SJSA1 (cell line): Measurements from ENCODE around the gene PPP2R2B. TPM values are rescaled to one million over a fixed set of nuclear protein-coding genes. Genes with fewer than 3 reads are reported as not detected.

Experiments
- DNase-seq, 2 experiments: peaks; one replicate each; pipeline ENCODE4 v3.0.0-alpha.2; 2015 to 2020; ENCODE audit warnings: low spot score in 2 of 2, low read depth in 1 of 2
- H3K27ac ChIP-seq: fragments of 250-450 bp; sonication (Bioruptor Pico); 2 replicates; pipeline ENCODE4 v1.5.1; 2020; ENCODE audit warnings: mild to moderate bottlenecking, moderate library complexity
- H3K27me3 ChIP-seq: fragments of 250-450 bp; sonication (Bioruptor Pico); replicated peaks from 2 replicates; pipeline ENCODE4 v1.5.1; 2020; ENCODE audit warnings: mild to moderate bottlenecking, moderate library complexity
- H3K36me3 ChIP-seq: fragments of 250-450 bp; sonication (Bioruptor Pico); 2 replicates; pipeline ENCODE4 v1.5.1; 2020; ENCODE audit warnings: mild to moderate bottlenecking
- H3K4me1 ChIP-seq: fragments of 250-450 bp; sonication (Bioruptor Pico); replicated peaks from 2 replicates; pipeline ENCODE4 v1.6.1; 2021; ENCODE audit warnings: mild to moderate bottlenecking
- H3K4me3 ChIP-seq: fragments of 250-450 bp; sonication (Bioruptor Pico); 2 replicates; pipeline ENCODE4 v1.5.1; 2020; ENCODE audit warnings: mild to moderate bottlenecking
- H3K9me3 ChIP-seq: fragments of 250-450 bp; sonication (Bioruptor Pico); replicated peaks from 2 replicates; pipeline ENCODE4 v1.5.1; 2020; ENCODE audit warnings: mild to moderate bottlenecking
- total RNA-seq: library from RNA; depleted of rRNA; stranded (reverse); fragments of >200 nt; shearing (Covaris generic); gene quantifications from 2 replicates; pipeline ENCODE4 v1.2.3, GENCODE V29; 2014

PPP2R2B gene
- total RNA-seq, 1 experiment from 2014 or later: 0.13 TPM

- no peak for DNase-seq
- peaks cover 22% of the 10 kb centered on the region for H3K27me3 ChIP-seq
- H3K4me1 ChIP-seq: no peaks in the 10 kb centered on the region
- no peak overlapping the region for H3K4me3 ChIP-seq
- no peaks in the 10 kb centered on the region for H3K9me3 ChIP-seq
- no peaks in the 10 kb centered on the region for H3K36me3 ChIP-seq
- H3K27ac ChIP-seq: no peak overlapping the region
Measured at GRCh38 chr5:146797658-146798057, 80.9 kb downstream of the PPP2R2B start.

- peaks cover 16% of the 10 kb centered on the region for H3K27me3 ChIP-seq
- no peak overlapping the region for H3K4me3 ChIP-seq
- no peaks in the 10 kb centered on the region for H3K9me3 ChIP-seq
- no peak for DNase-seq
- H3K4me1 ChIP-seq: no peaks in the 10 kb centered on the region
- H3K36me3 ChIP-seq: no peaks in the 10 kb centered on the region
- H3K27ac ChIP-seq: no peak overlapping the region
Measured at GRCh38 chr5:146796911-146797310, 81.6 kb downstream of the PPP2R2B start.

- Histone ChIP-seq H3K9me3 (no peaks in the 10 kb centered on the region), H3K36me3 (no peaks in the 10 kb centered on the region), H3K4me1 (no peaks in the 10 kb centered on the region), H3K4me3 (no peak overlapping the region), H3K27ac (no peak overlapping the region), H3K27me3 (peaks cover 8% of the 10 kb centered on the region)
- no peak for DNase-seq
Measured at GRCh38 chr5:146796144-146796543, 82.4 kb downstream of the PPP2R2B start.

- no peaks in the 10 kb centered on the region for H3K36me3 ChIP-seq
- peaks cover 7% of the 10 kb centered on the region for H3K27me3 ChIP-seq
- no peak for DNase-seq
- H3K4me3 ChIP-seq: no peak overlapping the region
- H3K9me3 ChIP-seq: no peaks in the 10 kb centered on the region
- no peaks in the 10 kb centered on the region for H3K4me1 ChIP-seq
- H3K27ac ChIP-seq: no peak overlapping the region
Measured at GRCh38 chr5:146794326-146795029, 84.1 kb downstream of the PPP2R2B start.

GRCh38 chr5:146793709-146794108 is 84.8 kb downstream of the PPP2R2B start:
- DNase-seq: no peak
- H3K36me3 ChIP-seq: no peaks in the 10 kb centered on the region
- no peaks in the 10 kb centered on the region for H3K9me3 ChIP-seq
- no peaks in the 10 kb centered on the region for H3K4me1 ChIP-seq
- no peak overlapping the region for H3K27ac ChIP-seq
- H3K4me3 ChIP-seq: no peak overlapping the region
- H3K27me3 ChIP-seq: peaks cover 3% of the 10 kb centered on the region; the same call in 1 of the 2 replicates

GRCh38 chr5:146791471-146791870 is 87.1 kb downstream of the PPP2R2B start:
- Histone ChIP-seq H3K27ac (no peak overlapping the region), H3K27me3 (no peaks in the 10 kb centered on the region; the same call in 1 of the 2 replicates), H3K36me3 (no peaks in the 10 kb centered on the region), H3K9me3 (no peaks in the 10 kb centered on the region), H3K4me1 (no peaks in the 10 kb centered on the region), H3K4me3 (no peak overlapping the region)
- DNase-seq: no peak

- Histone ChIP-seq H3K4me3 (no peak overlapping the region), H3K27me3 (no peaks in the 10 kb centered on the region; the same call in 1 of the 2 replicates), H3K36me3 (no peaks in the 10 kb centered on the region), H3K9me3 (no peaks in the 10 kb centered on the region), H3K27ac (no peak overlapping the region), H3K4me1 (no peaks in the 10 kb centered on the region)
- DNase-seq: no peak
Measured at GRCh38 chr5:146789712-146790653, 88.6 kb downstream of the PPP2R2B start.

GRCh38 chr5:146788898-146789297 is 89.7 kb downstream of the PPP2R2B start:
- Histone ChIP-seq H3K9me3 (no peaks in the 10 kb centered on the region), H3K27ac (no peak overlapping the region), H3K4me1 (no peaks in the 10 kb centered on the region), H3K4me3 (no peak overlapping the region), H3K36me3 (no peaks in the 10 kb centered on the region), H3K27me3 (no peaks in the 10 kb centered on the region; the same call in 1 of the 2 replicates)
- no peak for DNase-seq

- Histone ChIP-seq H3K27ac (no peak overlapping the region), H3K4me1 (no peaks in the 10 kb centered on the region), H3K36me3 (no peaks in the 10 kb centered on the region), H3K4me3 (no peak overlapping the region), H3K27me3 (0 out of 2 replicates have a peak, but pooled peaks cover 3% of the 10 kb centered on the region), H3K9me3 (no peaks in the 10 kb centered on the region)
- no peak for DNase-seq
Measured at GRCh38 chr5:146785065-146785464, 93.5 kb downstream of the PPP2R2B start.

GRCh38 chr5:146781157-146781556 is 97.4 kb downstream of the PPP2R2B start:
- Histone ChIP-seq H3K4me3 (no peak overlapping the region), H3K36me3 (no peaks in the 10 kb centered on the region), H3K27ac (no peak overlapping the region)

GRCh38 chr5:146779211-146779869 is 99.2 kb downstream of the PPP2R2B start:
- Histone ChIP-seq H3K4me1 (no peaks in the 10 kb centered on the region), H3K36me3 (no peaks in the 10 kb centered on the region), H3K4me3 (no peak overlapping the region), H3K27ac (no peak overlapping the region), H3K27me3 (0 out of 2 replicates have a peak, but pooled peaks cover 3% of the 10 kb centered on the region), H3K9me3 (no peaks in the 10 kb centered on the region)
- DNase-seq: no peak

More at GRCh38 chr5:146781157-146781556, 97.4 kb downstream of the PPP2R2B start:
- H3K27me3 ChIP-seq: 0 out of 2 replicates have a peak, but pooled peaks cover 3% of the 10 kb centered on the region
- no peak for DNase-seq
- H3K9me3 ChIP-seq: no peaks in the 10 kb centered on the region
- H3K4me1 ChIP-seq: no peaks in the 10 kb centered on the region

- Histone ChIP-seq H3K27me3 (0 out of 2 replicates have a peak, but pooled peaks cover 3% of the 10 kb centered on the region), H3K27ac (no peak overlapping the region), H3K4me1 (no peaks in the 10 kb centered on the region), H3K4me3 (no peak overlapping the region), H3K36me3 (no peaks in the 10 kb centered on the region), H3K9me3 (no peaks in the 10 kb centered on the region)
- DNase-seq: no peak
Measured at GRCh38 chr5:146778795-146779194, 99.8 kb downstream of the PPP2R2B start.

GRCh38 chr5:146778261-146778660 is 100.3 kb downstream of the PPP2R2B start:
- no peaks in the 10 kb centered on the region for H3K4me1 ChIP-seq
- DNase-seq: no peak
- no peaks in the 10 kb centered on the region for H3K36me3 ChIP-seq
- no peaks in the 10 kb centered on the region for H3K9me3 ChIP-seq
- H3K27me3 ChIP-seq: 0 out of 2 replicates have a peak, but pooled peaks cover 2% of the 10 kb centered on the region
- H3K27ac ChIP-seq: no peak overlapping the region
- H3K4me3 ChIP-seq: no peak overlapping the region
